Hepatocyte (in vitro differentiated cells): ENCODE results near the gene ENTPD3.

Experiments used
- CTCF ChIP-seq: fragments of 200-600 bp; sonication (generic); IDR thresholded peaks from 2 replicates; pipeline ENCODE4 v1.5.1; 2016; ENCODE audit warnings: antibody characterized with exemption, mild to moderate bottlenecking; ENCODE audit not compliant: poor library complexity
- EZH2 ChIP-seq: fragments of 200-600 bp; sonication (generic); IDR thresholded peaks from 2 replicates; pipeline ENCODE4 v1.6.1; 2016; ENCODE audit warnings: antibody characterized with exemption, mild to moderate bottlenecking, borderline replicate concordance

DNA sequence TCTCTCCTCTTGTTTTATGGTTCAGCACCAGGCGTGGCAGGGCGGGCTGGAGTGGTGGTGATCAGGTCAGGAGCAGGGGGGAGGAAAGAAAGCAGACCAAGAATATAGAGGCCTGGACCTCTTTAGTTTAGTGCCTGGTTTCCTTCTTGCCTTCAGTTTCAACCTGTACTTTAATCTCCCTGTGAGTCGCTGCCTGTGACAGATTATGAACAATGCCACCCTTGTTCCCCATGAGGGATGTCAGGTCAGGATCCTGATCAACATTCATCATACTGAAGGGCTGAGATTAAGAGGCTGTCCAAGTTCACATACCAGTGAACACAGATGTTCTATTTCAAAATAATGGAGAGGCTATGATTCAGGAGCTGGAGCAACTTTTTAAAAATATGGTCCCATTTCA lies 11.4 kb downstream of the ENTPD3 start:
- TF ChIP-seq CTCF (no peak), EZH2 (no peak)
